ENCODE measurements around the gene BRD2. TPM values are rescaled to one million over a fixed set of nuclear protein-coding genes. Genes with fewer than 3 reads are reported as not detected.

Gene BRD2
- total RNA-seq, 2 experiments from 2014 or later = 365 to 371 TPM

- peak overlapping the region; percentile 89 for H3K4me3 Mint-ChIP-seq
- peak overlapping the region; percentile 94 for H3K27ac Mint-ChIP-seq
- ATAC-seq (ENCODE audit: low read depth) (peak; percentile 0), DNase-seq (peak; percentile 80)
- no peaks in the 10 kb centered on the region for H3K9me3 Mint-ChIP-seq
- H3K4me1 Mint-ChIP-seq = peaks cover 27% of the 10 kb centered on the region
- no peaks in the 10 kb centered on the region for H3K27me3 Mint-ChIP-seq
- H3K36me3 Mint-ChIP-seq = peaks cover 48% of the 10 kb centered on the region
- POLR2A ChIA-PET = interaction anchor here (0.6 to 12.7 kb wide), 22 partner anchors 10 to 841 kb away, joined by 3 to 323 read pairs (median 16); partner anchors contain the start of genes ATF6B, FKBPL, GPSM3 and HLA-DMA
Observed at GRCh38 chr6:32970413-32971241, 2.2 kb downstream of the BRD2 start.

GRCh38 chr6:32971242-32971580 lies 2.8 kb downstream of the BRD2 start:
- POLR2A ChIA-PET = interaction anchor here (0.6 to 12.7 kb wide), 42 partner anchors 9 to 1266 kb away, joined by 3 to 323 read pairs (median 7); partner anchors contain the start of genes ATF6B, B3GALT4, CUTA and FKBPL
- Mint-ChIP-seq H3K36me3 (peaks cover 54% of the 10 kb centered on the region), H3K27ac (peak overlapping the region; percentile 94), H3K4me3 (peak overlapping the region; percentile 89), H3K4me1 (peaks cover 28% of the 10 kb centered on the region), H3K9me3 (no peaks in the 10 kb centered on the region), H3K27me3 (no peaks in the 10 kb centered on the region)
- ATAC-seq (ENCODE audit: low read depth) (no peak), DNase-seq (no peak)

GRCh38 chr6:32971581-32972352 lies 3.4 kb downstream of the BRD2 start:
- peak; percentile 99 for DNase-seq
- H3K4me1 Mint-ChIP-seq = peaks cover 30% of the 10 kb centered on the region
- POLR2A ChIA-PET = interaction anchor here (0.6 to 12.7 kb wide), 60 partner anchors 9 to 1265 kb away, joined by 3 to 323 read pairs (median 5); partner anchors contain the start of genes ATF6B, B3GALT4, CUTA and DXO

GRCh38 chr6:32972353-32973143 lies 4.2 kb downstream of the BRD2 start:
- Mint-ChIP-seq H3K9me3 (no peaks in the 10 kb centered on the region), H3K4me1 (peaks cover 30% of the 10 kb centered on the region), H3K27me3 (no peaks in the 10 kb centered on the region), H3K36me3 (peaks cover 65% of the 10 kb centered on the region), H3K4me3 (peak overlapping the region; percentile 89), H3K27ac (peak overlapping the region; percentile 94)
- POLR2A ChIA-PET = interaction anchor here (0.7 to 12.7 kb wide), 50 partner anchors 8 to 1264 kb away, joined by 3 to 323 read pairs (median 6); partner anchors contain the start of genes ATF6B, B3GALT4, CUTA and DXO
- DNase-seq = no peak
- ATAC-seq (ENCODE audit: low read depth) = no peak

More at GRCh38 chr6:32971581-32972352, 3.4 kb downstream of the BRD2 start:
- Mint-ChIP-seq H3K27me3 (no peaks in the 10 kb centered on the region), H3K27ac (peak overlapping the region; percentile 94), H3K4me3 (peak overlapping the region; percentile 89), H3K9me3 (no peaks in the 10 kb centered on the region), H3K36me3 (peaks cover 59% of the 10 kb centered on the region)
- ATAC-seq (ENCODE audit: low read depth) = peak; percentile 49

GRCh38 chr6:32973144-32974015 lies 5.0 kb downstream of the BRD2 start:
- Mint-ChIP-seq H3K4me3 (peak overlapping the region; percentile 89), H3K9me3 (no peaks in the 10 kb centered on the region), H3K27me3 (no peaks in the 10 kb centered on the region), H3K36me3 (peaks cover 73% of the 10 kb centered on the region), H3K4me1 (peaks cover 35% of the 10 kb centered on the region), H3K27ac (peak overlapping the region; percentile 94)
- POLR2A ChIA-PET = interaction anchor here (0.8 to 12.7 kb wide), 23 partner anchors 7 to 1076 kb away, joined by 3 to 323 read pairs (median 13); partner anchors contain the start of genes ATF6B, EHMT2, FKBPL and HLA-DMA
- no peak for ATAC-seq (ENCODE audit: low read depth)
- no peak for DNase-seq

GRCh38 chr6:32974016-32974333 lies 5.6 kb downstream of the BRD2 start:
- DNase-seq (no peak), ATAC-seq (ENCODE audit: low read depth) (no peak)
- Mint-ChIP-seq H3K27me3 (no peaks in the 10 kb centered on the region), H3K27ac (peak overlapping the region; percentile 94), H3K36me3 (peaks cover 75% of the 10 kb centered on the region), H3K9me3 (no peaks in the 10 kb centered on the region), H3K4me3 (peak overlapping the region; percentile 89), H3K4me1 (peaks cover 36% of the 10 kb centered on the region)
- POLR2A ChIA-PET = interaction anchor here (0.7 to 12.7 kb wide), 13 partner anchors 8 to 276 kb away, joined by 3 to 323 read pairs (median 47); partner anchors contain the start of genes HLA-DMA, HLA-DMB, PSMB8 and PSMB9

GRCh38 chr6:32974541-32975308 lies 6.3 kb downstream of the BRD2 start:
- POLR2A ChIA-PET = interaction anchor here (0.7 to 12.7 kb wide), 13 partner anchors 8 to 275 kb away, joined by 3 to 323 read pairs (median 47); partner anchors contain the start of genes HLA-DMA, HLA-DMB, PSMB8 and PSMB9
- Mint-ChIP-seq H3K36me3 (peaks cover 78% of the 10 kb centered on the region), H3K27ac (peak overlapping the region; percentile 32), H3K27me3 (no peaks in the 10 kb centered on the region), H3K4me3 (peak overlapping the region; percentile 89), H3K9me3 (no peaks in the 10 kb centered on the region), H3K4me1 (peaks cover 36% of the 10 kb centered on the region)
- DNase-seq (no peak), ATAC-seq (ENCODE audit: low read depth) (no peak)

- H3K9me3 Mint-ChIP-seq = no peaks in the 10 kb centered on the region
- peaks cover 43% of the 10 kb centered on the region for H3K4me1 Mint-ChIP-seq
- H3K36me3 Mint-ChIP-seq = peaks cover 85% of the 10 kb centered on the region
- peak overlapping the region; percentile 89 for H3K4me3 Mint-ChIP-seq
- no peaks in the 10 kb centered on the region for H3K27me3 Mint-ChIP-seq
- H3K27ac Mint-ChIP-seq = peak overlapping the region; percentile 56
- no peak for DNase-seq
- ATAC-seq (ENCODE audit: low read depth) = no peak
- POLR2A ChIA-PET = interaction anchor here (0.6 to 12.7 kb wide), 3 partner anchors 9 to 134 kb away, joined by 3 to 323 read pairs (median 4); partner anchors contain the start of genes PSMB8 and TAP2
Observed at GRCh38 chr6:32975886-32976285, 7.5 kb downstream of the BRD2 start.

GRCh38 chr6:32976334-32977069 lies 8.1 kb downstream of the BRD2 start:
- Mint-ChIP-seq H3K4me1 (peaks cover 43% of the 10 kb centered on the region), H3K9me3 (no peaks in the 10 kb centered on the region), H3K27ac (peak overlapping the region; percentile 56), H3K27me3 (no peaks in the 10 kb centered on the region), H3K36me3 (peaks cover 82% of the 10 kb centered on the region), H3K4me3 (peak overlapping the region; percentile 89)
- POLR2A ChIA-PET = interaction anchor here (0.6 to 12.7 kb wide), 3 partner anchors 8 to 134 kb away, joined by 3 to 323 read pairs (median 4); partner anchors contain the start of genes PSMB8 and TAP2
- ATAC-seq (ENCODE audit: low read depth) = no peak
- DNase-seq = no peak

- peaks cover 83% of the 10 kb centered on the region for H3K36me3 Mint-ChIP-seq
- POLR2A ChIA-PET = interaction anchor here (0.5 to 12.7 kb wide), 5 partner anchors 10 to 1384 kb away, joined by 3 to 323 read pairs (median 3); partner anchors contain the start of genes PSMB8 and TAP2
- ATAC-seq (ENCODE audit: low read depth) = no peak
- DNase-seq = no peak
- peak overlapping the region; percentile 23 for H3K4me3 Mint-ChIP-seq
- peaks cover 43% of the 10 kb centered on the region for H3K4me1 Mint-ChIP-seq
- H3K9me3 Mint-ChIP-seq = no peaks in the 10 kb centered on the region
- peak overlapping the region; percentile 3 for H3K27ac Mint-ChIP-seq
- H3K27me3 Mint-ChIP-seq = no peaks in the 10 kb centered on the region
Observed at GRCh38 chr6:32977272-32977952, 9.0 kb downstream of the BRD2 start.

Data from activated naive CD8-positive, alpha-beta T cell treated with anti-CD3 and anti-CD28 coated beads, Interleukin-2, amount 10 ng/mL, durations not matched to agents 7 days and 5 days (primary cell).